HepG2 (cell line): Measurements from ENCODE around the gene ARRDC1. TPM values are rescaled to one million over a fixed set of nuclear protein-coding genes. Genes with fewer than 3 reads are reported as not detected.

Experiments used
- CREM ChIP-seq, 2 experiments: sonication (generic) in 1 of 2; formaldehyde crosslinking in 1 of 2; IDR thresholded peaks; 2 replicates each; pipeline versions ENCODE4 v1.4.0 to v1.6.1; 2016 to 2020; ENCODE audit warnings: antibody characterized with exemption in 1 of 2, mild to moderate bottlenecking in 1 of 2, missing genetic modification reagents in 1 of 2
- CSRNP2 ChIP-seq: sonication (generic); formaldehyde crosslinking; conservative IDR thresholded peaks from 2 replicates; pipeline ENCODE4 v1.8.0; 2022; ENCODE audit warnings: low read depth, missing genetic modification reagents
- HNF1B ChIP-seq: sonication (generic); formaldehyde crosslinking; IDR thresholded peaks from 2 replicates; pipeline ENCODE4 v1.5.1; 2020; ENCODE audit warnings: mild to moderate bottlenecking, moderate library complexity, missing genetic modification reagents
- JUNB ChIP-seq: sonication (generic); formaldehyde crosslinking; IDR thresholded peaks from 2 replicates; pipeline ENCODE4 v1.8.0; 2022; ENCODE audit warnings: missing genetic modification reagents, mild to moderate bottlenecking, borderline replicate concordance
- RBFOX2 ChIP-seq: fragments of 200-400 bp; formaldehyde crosslinking; IDR thresholded peaks from 2 replicates; pipeline ENCODE4 v1.6.1; 2017; ENCODE audit warnings: low read depth, mild to moderate bottlenecking, low read length
- TAF15 ChIP-seq: fragments of 200-400 bp; formaldehyde crosslinking; IDR thresholded peaks from one replicate; pipeline ENCODE4 v1.6.1; 2018; ENCODE audit warnings: mild to moderate bottlenecking, low read depth, low read length; ENCODE audit not compliant: poor library complexity, severe bottlenecking
- ZBTB40 ChIP-seq, 2 experiments: fragments of 450-650 bp in 1 of 2; sonication (generic) in 1 of 2; formaldehyde crosslinking in 1 of 2; IDR thresholded peaks; 2 replicates each; pipeline versions ENCODE4 v1.6.1 to v1.8.0; 2016 to 2022; ENCODE audit warnings: antibody characterized with exemption in 1 of 2, mild to moderate bottlenecking in 1 of 2, missing genetic modification reagents in 1 of 2
- ZMYM3 ChIP-seq: sonication (generic); formaldehyde crosslinking; IDR thresholded peaks from 2 replicates; pipeline ENCODE4 v1.5.1; 2020; ENCODE audit warnings: mild to moderate bottlenecking, missing genetic modification reagents
- ZNF124 ChIP-seq: sonication (generic); formaldehyde crosslinking; IDR thresholded peaks from 2 replicates; pipeline ENCODE4 v1.4.0; 2020; ENCODE audit warnings: missing genetic modification reagents
- ZNF839 ChIP-seq: sonication (generic); formaldehyde crosslinking; IDR thresholded peaks from 2 replicates; pipeline ENCODE4 v1.4.0; 2020; ENCODE audit warnings: missing genetic modification reagents, mild to moderate bottlenecking, borderline replicate concordance
- ZSCAN25 ChIP-seq: sonication (generic); formaldehyde crosslinking; IDR thresholded peaks from 2 replicates; pipeline ENCODE4 v1.8.0; 2022; ENCODE audit warnings: mild to moderate bottlenecking, missing genetic modification reagents
- polyA plus RNA-seq, 8 experiments: library from polyadenylated mRNA; depleted of rRNA in 3 of 8; stranded (reverse) in 7 of 8; unstranded in 1 of 8; fragments of >200 nt; fragmentation: Illumina TruSeq in 4 of 8; extraction: Trizol in 4 of 8; gene quantifications; 2 replicates each; pipeline versions ENCODE4 v1.2.1 to v1.2.3, GENCODE V29; 2011 to 2016; ENCODE audit warnings: low read depth in 4 of 8, missing spikeins in 1 of 8, mixed read lengths in 1 of 8; ENCODE audit not compliant: insufficient read depth in 1 of 8
- total RNA-seq, 5 experiments: library from RNA; depleted of rRNA; stranded (reverse); fragments of >200 nt; fragmentation: Illumina TruSeq; extraction: Trizol; gene quantifications; 2 replicates each; pipeline ENCODE4 v1.2.3, GENCODE V29; 2016; ENCODE audit warnings: low read depth in 1 of 5

The ARRDC1 gene
- total and polyA plus RNA-seq, 2 of the 13 experiments (the other 11 are each of a cell fraction or from before 2014, with no cell fraction given): 21.7 to 44.4 TPM

- TF ChIP-seq CSRNP2: no peak
- no peak for TF ChIP-seq CREM (IDR thresholded peaks at IDR 0.05)
- TF ChIP-seq CREM (CRISPR knock-in tag; IDR thresholded peaks at IDR 0.05): no peak
- TF ChIP-seq HNF1B (CRISPR knock-in tag): no peak
- no peak for TF ChIP-seq ZMYM3 (CRISPR knock-in tag)
- peak; percentile 18 for TF ChIP-seq TAF15
- no peak for TF ChIP-seq ZBTB40 (IDR thresholded peaks at IDR 0.05)
- TF ChIP-seq ZBTB40 (CRISPR knock-in tag; IDR thresholded peaks at IDR 0.05): 0 out of 2 replicates have a peak, but pooled peaks have one; percentile 52
- no peak for TF ChIP-seq ZSCAN25 (CRISPR knock-in tag)
- no peak for TF ChIP-seq ZNF839
- no peak for TF ChIP-seq JUNB (CRISPR knock-in tag)
- peak; percentile 61 for TF ChIP-seq RBFOX2
- no peak for TF ChIP-seq ZNF124
Measured at GRCh38 chr9:137615387-137615871, 9.9 kb downstream of the ARRDC1 start (continued).
